HCT116 (cell line): ENCODE data around the gene TECTA. TPM values are rescaled to one million over a fixed set of nuclear protein-coding genes. Genes with fewer than 3 reads are reported as not detected.

Source experiments
- ATAC-seq: fragments of 200-7000 bp; cut with Tn5 transposase; 2 replicates; pipeline ENCODE4 v1.9.1; 2020; ENCODE audit warnings: mild to moderate bottlenecking, moderate library complexity
- BruUV-seq: library from RNA; stranded (reverse); fragments of 400-500 nt; replicated peaks from 2 replicates; lab custom pipeline; 2021; lab: Mats Ljungman, UMichigan
- CTCF ChIA-PET: fragments of 300-600 bp; sonication (Branson Sonifier 250); formaldehyde crosslinking; loops from one replicate; lab custom pipeline; 2021; ENCODE audit warnings: antibody characterized with exemption; lab: Charles Lee
- POLR2A ChIA-PET: fragments of 300-600, 350-600 bp; sonication (Branson Sonifier 250); formaldehyde crosslinking; loops from one replicate; lab custom pipeline; 2021; ENCODE audit warnings: antibody characterized with exemption; lab: Charles Lee
- RAD21 ChIA-PET, 2 experiments: fragments of 300-600 bp; sonication (Branson Sonifier 250); formaldehyde crosslinking; loops; one replicate each; lab custom pipeline; 2023; ENCODE audit warnings: low total read pairs in 2 of 2; ENCODE audit not compliant: uncharacterized antibody in 2 of 2, unreplicated experiment in 2 of 2, low non-redundant PET in 1 of 2; lab: Charles Lee
- DNase-seq: peaks from one replicate; pipeline ENCODE4 v3.0.0-alpha.2; 2010; ENCODE audit warnings: low read depth, low spot score
- H2AFZ ChIP-seq: fragments of 200-600 bp; shearing (Covaris generic), sonication (generic); 2 replicates; pipeline ENCODE4 v1.6.1; 2017; ENCODE audit warnings: low read depth, mixed run types, mixed read lengths, antibody characterized with exemption, low read length; ENCODE audit not compliant: poor library complexity, severe bottlenecking
- H3K27ac ChIP-seq: 2 replicates; pipeline ENCODE4 v1.5.1; 2012; ENCODE audit warnings: low read depth, low read length
- H3K27me3 ChIP-seq: fragments of 200-600 bp; sonication (generic); 2 replicates; pipeline ENCODE4 v1.6.1; 2016; ENCODE audit warnings: mixed run types, low read length, mixed read lengths; ENCODE audit not compliant: insufficient read depth
- H3K36me3 ChIP-seq, 2 experiments: fragments of 200-500 bp in 1 of 2; fragments of 200-600 bp in 1 of 2; sonication (Bioruptor generic) in 1 of 2; sonication (generic) in 1 of 2; 2 replicates each; pipeline versions ENCODE4 v1.5.1 to v1.6.1; 2014 to 2016; ENCODE audit warnings: low read length in 2 of 2, inconsistent platforms in 1 of 2, mixed read lengths in 1 of 2, mixed run types in 1 of 2; ENCODE audit not compliant: insufficient read depth in 2 of 2, control insufficient read depth in 1 of 2
- H3K4me1 ChIP-seq, 2 experiments: fragments of 200-600 bp in 1 of 2; sonication (generic) in 1 of 2; 2 replicates each; pipeline versions ENCODE4 v1.5.1 to v1.6.1; 2012 to 2017; ENCODE audit warnings: low read length in 2 of 2, inconsistent platforms in 1 of 2, mild to moderate bottlenecking in 1 of 2, mixed read lengths in 1 of 2, mixed run types in 1 of 2, moderate library complexity in 1 of 2; ENCODE audit not compliant: insufficient read depth in 2 of 2, control insufficient read depth in 1 of 2
- H3K4me2 ChIP-seq: fragments of 200-600 bp; sonication (generic); 2 replicates; pipeline ENCODE4 v1.6.1; 2017; ENCODE audit warnings: mixed run types, low read length, mixed read lengths
- H3K4me3 ChIP-seq, 2 experiments: fragments of 200-600 bp in 1 of 2; sonication (generic) in 1 of 2; replicated peaks in 1 of 2; 2 replicates each; pipeline ENCODE4 v1.5.1; 2011 to 2016; ENCODE audit warnings: low read length in 2 of 2, control low read depth in 1 of 2, low read depth in 1 of 2, mild to moderate bottlenecking in 1 of 2, mixed read lengths in 1 of 2, mixed run types in 1 of 2
- H3K79me2 ChIP-seq: fragments of 200-600 bp; sonication (generic); 2 replicates; pipeline ENCODE4 v1.6.1; 2017; ENCODE audit warnings: mild to moderate bottlenecking, mixed run types, low read length, moderate library complexity, mixed read lengths; ENCODE audit not compliant: insufficient read depth
- H3K9ac ChIP-seq: fragments of 200-600 bp; sonication (generic); 2 replicates; pipeline ENCODE4 v1.6.1; 2016; ENCODE audit warnings: low read length, mixed read lengths
- H3K9me2 ChIP-seq: fragments of 200-600 bp; sonication (generic), shearing (Covaris generic); 2 replicates; pipeline ENCODE4 v1.6.1; 2017; ENCODE audit warnings: mixed run types, mild to moderate bottlenecking, moderate library complexity; ENCODE audit not compliant: insufficient read depth
- H3K9me3 ChIP-seq, 2 experiments: fragments of 200-500 bp in 1 of 2; fragments of 200-600 bp in 1 of 2; sonication (Bioruptor generic) in 1 of 2; sonication (generic) in 1 of 2; 2 replicates each; pipeline ENCODE4 v1.6.1; 2014 to 2017; ENCODE audit warnings: low read length in 2 of 2, mixed read lengths in 2 of 2, inconsistent platforms in 1 of 2, low read depth in 1 of 2, mild to moderate bottlenecking in 1 of 2, mixed run types in 1 of 2, moderate library complexity in 1 of 2; ENCODE audit not compliant: control insufficient read depth in 1 of 2, insufficient read depth in 1 of 2
- H4K20me1 ChIP-seq: fragments of 200-600 bp; sonication (generic), shearing (Covaris generic); 2 replicates; pipeline ENCODE4 v1.6.1; 2017; ENCODE audit warnings: mixed run types, mild to moderate bottlenecking, moderate library complexity; ENCODE audit not compliant: insufficient read depth
- CEBPB ChIP-seq: IDR thresholded peaks from 2 replicates; pipeline ENCODE4 v1.6.1; 2012; ENCODE audit warnings: low read depth
- CTCF ChIP-seq, 3 experiments: fragments of 200-600 bp in 1 of 3; sonication (generic) in 1 of 3; IDR thresholded peaks in 2 of 3; conservative IDR thresholded peaks in 1 of 3; 2 replicates each; pipeline ENCODE4 v1.5.1; 2012 to 2017; ENCODE audit warnings: low read depth in 2 of 3, low read length in 2 of 3, antibody characterized with exemption in 1 of 3, borderline replicate concordance in 1 of 3, control low read depth in 1 of 3, mild to moderate bottlenecking in 1 of 3, mixed read lengths in 1 of 3, mixed run types in 1 of 3, moderate library complexity in 1 of 3; ENCODE audit not compliant: insufficient read depth in 1 of 3
- EZH2phosphoT487 ChIP-seq: fragments of 200-600 bp; IDR thresholded peaks from 2 replicates; pipeline ENCODE4 v1.6.1; 2018; ENCODE audit warnings: antibody characterized with exemption, borderline replicate concordance
- MAX ChIP-seq: IDR thresholded peaks from 2 replicates; pipeline ENCODE4 v1.6.1; 2012
- REST ChIP-seq: IDR thresholded peaks from 2 replicates; pipeline ENCODE4 v1.6.1; 2012; ENCODE audit warnings: low read depth
- SRF ChIP-seq: IDR thresholded peaks from 2 replicates; pipeline ENCODE4 v1.6.1; 2012; ENCODE audit warnings: low read depth
- TCF7L2 ChIP-seq: IDR thresholded peaks from 2 replicates; pipeline ENCODE4 v1.7.0; 2011; ENCODE audit warnings: borderline replicate concordance, inconsistent platforms; ENCODE audit not compliant: insufficient read depth, insufficient read length; ENCODE audit errors: extremely low read depth
- ZFX ChIP-seq: fragments of 450-650 bp; IDR thresholded peaks from 2 replicates; pipeline ENCODE4 v1.6.1; 2017
- intact Hi-C: fragments of 100-400 bp; cut with micrococcal nuclease; formaldehyde crosslinking; loops from 2 replicates; pipeline ENCODE4 v1.10.0; 2022
- total RNA-seq: library from RNA; stranded (reverse); gene quantifications from one replicate; pipeline ENCODE4 v1.2.1, GENCODE V29; 2021; ENCODE audit not compliant: unreplicated experiment

Gene TECTA
- total RNA-seq, 1 experiment from 2014 or later, result 0.81 TPM

- no peak overlapping the region for H3K27ac ChIP-seq
- H3K4me3 ChIP-seq, result no peak overlapping the region
- H3K4me1 ChIP-seq, result no peaks in the 10 kb centered on the region
- no peaks in the 10 kb centered on the region for H3K9me3 ChIP-seq
- TF ChIP-seq TCF7L2, result no peak
- TF ChIP-seq MAX, result no peak
- peak in 2 of 3 experiments; percentile 52 to 68; a peak in 4 of 6 replicates for TF ChIP-seq CTCF (IDR thresholded peaks at IDR 0.05 in 2 of 3, conservative IDR thresholded peaks at IDR 0.05 in 1 of 3; ENCODE audit: borderline replicate concordance in 1 of 3, insufficient read depth in 1 of 3, low read depth in 2 of 3, low read length in 2 of 3)
- TF ChIP-seq ZFX, result no peak
- TF ChIP-seq REST, result no peak
- no peak for TF ChIP-seq CEBPB
- no peak for TF ChIP-seq SRF
- TF ChIP-seq EZH2phosphoT487, result no peak
- H3K9me2 ChIP-seq, result no peaks in the 10 kb centered on the region
- RAD21 ChIA-PET, result no interaction called here
- no TSS peak for BruUV-seq
- ATAC-seq (peak; percentile 60), DNase-seq (no peak)
- H3K9ac ChIP-seq, result no peak overlapping the region
- peaks cover 5% of the 10 kb centered on the region; the same call in 1 of the 2 replicates for H3K27me3 ChIP-seq
- no peaks in the 10 kb centered on the region for H4K20me1 ChIP-seq
- no peaks in the 10 kb centered on the region for H3K79me2 ChIP-seq
- H3K36me3 ChIP-seq, result no peaks in the 10 kb centered on the region
- POLR2A ChIA-PET, result no interaction called here
- intact Hi-C loops, result no loop called here
- CTCF ChIA-PET, result interaction anchor here (0.8 to 1.2 kb wide), 3 partner anchors 11 to 45 kb away, joined by 3 to 4 read pairs (median 4); no protein-coding TSS in a partner anchor
- H3K4me2 ChIP-seq, result no peak overlapping the region
- H2AFZ ChIP-seq, result no peak overlapping the region
These were observed 3.3 kb downstream of the TECTA start for GRCh38 chr11:121104312-121104762.
